K562 (cell line): Measurements from ENCODE around the gene GCDH. TPM values are rescaled to one million over a fixed set of nuclear protein-coding genes. Genes with fewer than 3 reads are reported as not detected.
A peak's percentile ranks its signal among the peaks of the same experiment; 100 is the strongest.

Experiments used
- HNRNPL ChIP-seq: fragments of 200-400 bp; formaldehyde crosslinking; IDR thresholded peaks from 2 replicates; pipeline ENCODE4 v1.6.1; 2017; ENCODE audit warnings: low read depth, mild to moderate bottlenecking, low read length
- ILF3 ChIP-seq: fragments of 450-650 bp; IDR thresholded peaks from 2 replicates; pipeline ENCODE4 v1.6.1; 2018; ENCODE audit warnings: antibody characterized with exemption, mild to moderate bottlenecking, moderate library complexity, borderline replicate concordance
- RAD21 ChIP-seq, 2 experiments: fragments of 250-450 bp in 1 of 2; fragments of 450-650 bp in 1 of 2; sonication (Bioruptor Pico) in 1 of 2; formaldehyde crosslinking in 1 of 2; IDR thresholded peaks in 1 of 2; conservative IDR thresholded peaks in 1 of 2; 2 replicates each; pipeline versions ENCODE4 v1.4.0 to v1.8.0; 2020 to 2022; ENCODE audit warnings: mild to moderate bottlenecking in 2 of 2, moderate library complexity in 1 of 2
- polyA plus RNA-seq, 8 experiments: library from polyadenylated mRNA; depleted of rRNA in 4 of 8; stranded (reverse) in 5 of 8; unstranded in 3 of 8; fragments of >200 nt; fragmentation: Nextera tagmentation in 2 of 8; fragmentation: Illumina TruSeq in 1 of 8; extraction: Ambion mirVana in 2 of 8; extraction: Trizol in 1 of 8; gene quantifications; 2 replicates each; pipeline versions ENCODE4 v1.2.1 to v1.2.3, GENCODE V29; 2011 to 2014; ENCODE audit warnings: inconsistent platforms in 1 of 8, missing spikeins in 1 of 8
- total RNA-seq, 7 experiments: library from RNA; depleted of rRNA in 6 of 7; stranded (reverse); fragments of >200 nt in 6 of 7; fragmentation: Illumina TruSeq in 2 of 7; extraction: Trizol in 2 of 7; gene quantifications; 2 replicates each; pipeline versions ENCODE4 v1.2.1 to v1.2.3, GENCODE V29; 2011 to 2021; ENCODE audit warnings: low replicate concordance in 1 of 7
- TF ChIP-seq, protein P1 (sequence below), 2 experiments: fragments of 450-650 bp; IDR thresholded peaks; 2 replicates each; pipeline ENCODE4 v1.6.1; 2016; ENCODE audit warnings: mild to moderate bottlenecking in 2 of 2, borderline replicate concordance in 1 of 2, low read depth in 1 of 2, moderate library complexity in 1 of 2
- TF ChIP-seq, protein P2 (sequence below): sonication (generic); formaldehyde crosslinking; IDR thresholded peaks from 2 replicates; pipeline ENCODE4 v1.8.1; 2023; ENCODE audit warnings: mild to moderate bottlenecking, missing genetic modification reagents, moderate library complexity

Gene GCDH
- total and polyA plus RNA-seq, 9 of the 15 experiments (the other 6 are each of a cell fraction or from before 2014, with no cell fraction given), result 2.9 to 50.8 (median 19.1) TPM

DNA sequence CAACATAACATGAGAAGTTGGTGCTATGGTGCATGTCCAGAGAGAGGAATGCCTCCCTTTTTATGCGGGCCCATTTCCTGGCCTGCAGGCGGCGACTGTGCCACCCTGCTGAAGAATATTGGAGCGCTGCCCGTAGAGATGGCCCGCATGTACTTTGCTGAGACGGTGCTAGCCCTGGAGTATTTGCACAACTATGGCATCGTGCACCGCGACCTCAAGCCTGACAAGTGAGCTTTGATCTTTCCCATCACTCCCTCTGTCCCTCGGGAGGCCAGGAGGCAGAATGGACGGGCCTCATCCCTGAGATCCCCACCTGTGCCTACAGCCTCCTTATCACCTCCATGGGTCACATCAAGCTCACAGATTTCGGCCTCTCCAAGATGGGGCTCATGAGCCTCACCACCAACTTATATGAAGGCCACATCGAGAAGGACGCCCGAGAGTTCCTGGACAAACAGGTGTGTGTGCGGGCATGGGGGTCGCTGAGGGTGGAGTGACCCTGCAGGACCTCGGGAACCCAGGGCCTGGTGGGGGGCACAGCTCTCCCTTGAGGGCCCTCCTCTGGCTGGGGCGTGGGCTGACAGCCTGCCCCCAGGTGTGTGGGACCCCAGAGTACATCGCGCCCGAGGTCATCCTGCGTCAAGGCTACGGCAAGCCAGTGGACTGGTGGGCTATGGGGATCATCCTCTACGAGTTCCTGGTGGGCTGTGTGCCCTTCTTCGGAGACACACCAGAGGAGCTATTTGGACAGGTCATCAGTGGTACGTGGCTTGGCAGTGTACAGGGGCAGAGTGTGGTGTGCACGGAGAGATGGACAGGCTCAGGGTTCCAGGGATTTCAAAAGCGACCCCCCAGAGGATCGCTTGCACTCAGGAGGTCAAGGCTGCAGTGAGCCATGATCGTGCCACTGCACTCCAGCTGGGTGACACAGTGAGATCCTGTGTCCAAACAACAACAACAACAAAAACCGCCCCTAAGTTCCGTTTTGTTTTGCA lies 25.9 kb upstream of the GCDH start (continued):
- TF ChIP-seq, protein P1, sequence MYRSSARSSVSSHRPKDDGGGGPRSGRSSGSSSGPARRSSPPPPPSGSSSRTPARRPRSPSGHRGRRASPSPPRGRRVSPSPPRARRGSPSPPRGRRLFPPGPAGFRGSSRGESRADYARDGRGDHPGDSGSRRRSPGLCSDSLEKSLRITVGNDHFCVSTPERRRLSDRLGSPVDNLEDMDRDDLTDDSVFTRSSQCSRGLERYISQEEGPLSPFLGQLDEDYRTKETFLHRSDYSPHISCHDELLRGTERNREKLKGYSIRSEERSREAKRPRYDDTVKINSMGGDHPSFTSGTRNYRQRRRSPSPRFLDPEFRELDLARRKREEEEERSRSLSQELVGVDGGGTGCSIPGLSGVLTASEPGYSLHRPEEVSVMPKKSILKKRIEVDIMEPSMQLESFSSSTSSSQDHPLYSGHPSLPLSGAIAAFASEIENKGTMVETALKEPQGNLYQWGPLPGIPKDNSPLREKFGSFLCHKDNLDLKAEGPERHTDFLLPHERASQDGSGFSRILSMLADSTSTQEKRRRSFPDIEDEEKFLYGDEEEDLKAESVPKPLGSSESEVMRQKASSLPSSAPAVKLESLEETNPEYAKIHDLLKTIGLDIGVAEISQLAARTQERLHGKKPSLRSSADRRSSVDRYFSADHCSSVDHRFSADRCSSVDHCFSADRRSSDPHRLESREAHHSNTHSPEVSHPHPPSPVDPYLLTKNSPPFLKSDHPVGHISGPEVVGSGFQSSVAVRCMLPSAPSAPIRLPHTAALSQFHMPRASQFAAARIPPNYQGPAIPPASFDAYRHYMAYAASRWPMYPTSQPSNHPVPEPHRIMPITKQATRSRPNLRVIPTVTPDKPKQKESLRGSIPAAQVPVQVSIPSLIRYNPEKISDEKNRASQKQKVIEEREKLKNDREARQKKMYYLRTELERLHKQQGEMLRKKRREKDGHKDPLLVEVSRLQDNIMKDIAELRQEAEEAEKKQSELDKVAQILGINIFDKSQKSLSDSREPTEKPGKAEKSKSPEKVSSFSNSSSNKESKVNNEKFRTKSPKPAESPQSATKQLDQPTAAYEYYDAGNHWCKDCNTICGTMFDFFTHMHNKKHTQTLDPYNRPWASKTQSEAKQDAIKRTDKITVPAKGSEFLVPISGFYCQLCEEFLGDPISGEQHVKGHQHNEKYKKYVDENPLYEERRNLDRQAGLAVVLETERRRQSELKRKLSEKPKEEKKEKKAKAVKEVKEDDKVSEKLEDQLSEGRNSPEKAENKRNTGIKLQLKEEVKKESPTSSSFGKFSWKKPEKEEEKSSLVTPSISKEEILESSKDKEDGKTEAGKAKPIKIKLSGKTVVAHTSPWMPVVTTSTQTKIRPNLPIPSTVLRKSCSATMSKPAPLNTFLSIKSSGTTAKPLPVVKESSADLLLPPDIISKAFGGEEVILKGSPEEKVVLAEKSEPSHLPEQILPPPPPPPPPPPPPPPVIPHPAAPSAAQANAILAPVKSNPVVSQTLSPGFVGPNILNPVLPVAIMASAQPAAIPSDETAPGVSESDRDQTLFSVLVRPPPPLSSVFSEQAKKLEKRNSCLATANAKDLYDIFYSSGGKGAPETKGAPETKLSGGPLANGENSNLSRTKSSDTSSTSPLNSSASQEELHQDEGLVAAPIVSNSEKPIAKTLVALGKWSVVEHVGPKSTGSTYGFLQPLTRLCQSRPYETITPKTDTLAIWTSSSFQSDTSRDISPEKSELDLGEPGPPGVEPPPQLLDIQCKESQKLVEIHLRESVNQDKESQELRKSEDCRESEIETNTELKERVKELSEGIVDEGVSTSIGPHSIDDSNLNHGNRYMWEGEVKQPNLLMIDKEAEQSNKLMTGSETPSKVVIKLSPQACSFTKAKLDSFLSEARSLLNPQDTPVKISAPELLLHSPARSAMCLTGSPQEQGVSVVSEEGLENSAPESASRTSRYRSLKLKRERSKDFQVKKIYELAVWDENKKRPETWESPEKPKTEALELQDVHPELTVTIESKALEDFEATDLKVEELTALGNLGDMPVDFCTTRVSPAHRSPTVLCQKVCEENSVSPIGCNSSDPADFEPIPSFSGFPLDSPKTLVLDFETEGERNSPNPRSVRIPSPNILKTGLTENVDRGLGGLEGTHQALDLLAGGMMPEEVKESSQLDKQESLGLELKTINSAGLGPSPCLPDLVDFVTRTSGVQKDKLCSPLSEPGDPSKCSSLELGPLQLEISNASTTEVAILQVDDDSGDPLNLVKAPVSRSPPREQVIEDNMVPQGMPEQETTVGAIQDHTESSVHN (IDR thresholded peaks at IDR 0.05; ENCODE audit: borderline replicate concordance in 1 of 2, low read depth in 1 of 2), result no peak
- TF ChIP-seq HNRNPL, result no peak
- TF ChIP-seq RAD21 (CRISPR knock-in tag; conservative IDR thresholded peaks at IDR 0.05 in 1 of 2, IDR thresholded peaks at IDR 0.05 in 1 of 2), result peak in 1 of 2 experiments; percentile 33; a peak in 2 of 4 replicates
- TF ChIP-seq ILF3, result no peak
- TF ChIP-seq, protein P2, sequence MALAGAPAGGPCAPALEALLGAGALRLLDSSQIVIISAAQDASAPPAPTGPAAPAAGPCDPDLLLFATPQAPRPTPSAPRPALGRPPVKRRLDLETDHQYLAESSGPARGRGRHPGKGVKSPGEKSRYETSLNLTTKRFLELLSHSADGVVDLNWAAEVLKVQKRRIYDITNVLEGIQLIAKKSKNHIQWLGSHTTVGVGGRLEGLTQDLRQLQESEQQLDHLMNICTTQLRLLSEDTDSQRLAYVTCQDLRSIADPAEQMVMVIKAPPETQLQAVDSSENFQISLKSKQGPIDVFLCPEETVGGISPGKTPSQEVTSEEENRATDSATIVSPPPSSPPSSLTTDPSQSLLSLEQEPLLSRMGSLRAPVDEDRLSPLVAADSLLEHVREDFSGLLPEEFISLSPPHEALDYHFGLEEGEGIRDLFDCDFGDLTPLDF, result no peak
